ENCODE data around the gene SLC7A11.

SLC7A11 gene

DNA sequence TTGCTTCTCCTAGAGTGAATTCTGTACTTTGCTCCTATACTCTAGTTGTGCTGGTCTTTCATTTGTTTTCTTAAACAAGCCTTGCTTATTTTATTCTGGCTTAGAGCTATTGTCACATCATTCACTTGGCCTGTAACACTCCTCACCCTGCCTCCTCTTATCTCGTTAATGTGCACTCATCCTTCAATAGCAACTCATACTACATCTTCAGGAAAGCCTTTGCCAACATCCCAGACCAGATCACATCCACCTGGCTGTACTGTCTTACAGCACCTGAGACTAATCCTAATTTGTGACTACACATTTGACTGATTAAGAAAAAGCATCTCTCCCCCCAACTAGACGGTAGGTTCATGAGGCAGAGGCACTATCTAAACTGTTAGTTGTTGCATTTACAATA lies 80.8 kb downstream of the SLC7A11 start:
- FAIRE-seq: no peak

DNA sequence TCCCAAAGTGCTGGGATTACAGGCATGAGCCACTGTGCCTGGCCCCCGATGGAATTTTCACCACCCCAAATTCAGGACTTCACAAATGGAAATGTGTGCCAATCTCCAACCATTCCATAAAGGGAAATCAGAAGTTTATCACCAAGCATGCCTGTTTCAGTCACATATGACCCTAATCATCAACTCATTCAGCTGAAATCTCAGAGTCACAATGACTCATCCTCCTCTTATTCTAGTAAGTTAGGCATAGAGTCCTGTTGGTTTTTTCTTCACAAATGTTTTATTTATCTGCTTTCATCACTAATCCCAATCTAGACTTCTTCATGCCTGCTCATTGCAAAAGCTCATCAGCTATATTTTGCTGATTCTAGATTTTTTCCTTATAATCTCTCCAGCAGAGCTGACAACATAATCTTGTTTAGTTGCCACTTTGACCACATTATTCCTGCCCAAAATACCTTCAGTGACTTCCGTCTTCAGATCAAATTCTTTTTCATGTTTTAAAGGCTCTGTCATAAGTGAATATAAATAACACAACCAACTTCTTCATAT lies 83.3 kb downstream of the SLC7A11 start:
- FAIRE-seq: no peak

DNA sequence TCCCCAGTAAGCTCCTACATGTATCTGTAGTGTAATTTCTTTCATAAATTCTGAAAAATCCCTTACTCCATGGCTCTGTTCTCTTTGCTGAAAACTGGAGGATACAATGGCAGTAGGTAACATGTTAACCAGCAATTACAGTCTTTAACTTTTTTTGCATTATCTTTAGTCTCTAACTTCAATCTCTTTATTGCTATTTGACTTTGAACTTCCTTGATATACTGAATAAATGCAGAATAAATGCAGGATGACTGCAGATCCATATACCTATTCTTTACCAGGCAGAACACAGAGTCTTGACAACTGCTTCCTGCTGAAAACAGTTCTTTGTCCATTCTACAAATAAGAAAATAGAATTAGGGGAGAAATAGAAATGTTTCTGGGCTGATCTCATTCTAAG lies 101.3 kb downstream of the SLC7A11 start:
- no peak for FAIRE-seq

DNA sequence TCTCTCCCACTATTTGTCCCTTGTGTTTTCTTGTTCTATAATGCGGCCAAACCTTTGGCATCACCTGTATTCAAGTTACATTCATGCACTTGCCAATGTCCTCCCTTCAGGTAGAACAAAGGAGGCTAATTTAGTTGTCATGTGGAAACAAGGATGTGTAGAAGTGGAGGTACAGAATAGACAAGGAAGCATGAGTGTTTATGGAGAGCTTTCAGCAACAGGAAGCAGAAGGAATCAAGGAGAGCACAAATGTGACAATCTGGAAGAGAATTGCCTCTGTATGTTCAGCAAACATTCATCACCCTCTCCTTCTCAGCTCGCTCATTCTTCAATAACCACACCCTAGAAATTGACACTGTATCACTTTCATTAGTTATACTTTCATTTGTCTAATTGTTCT lies 103.4 kb downstream of the SLC7A11 start:
- FAIRE-seq: no peak

DNA sequence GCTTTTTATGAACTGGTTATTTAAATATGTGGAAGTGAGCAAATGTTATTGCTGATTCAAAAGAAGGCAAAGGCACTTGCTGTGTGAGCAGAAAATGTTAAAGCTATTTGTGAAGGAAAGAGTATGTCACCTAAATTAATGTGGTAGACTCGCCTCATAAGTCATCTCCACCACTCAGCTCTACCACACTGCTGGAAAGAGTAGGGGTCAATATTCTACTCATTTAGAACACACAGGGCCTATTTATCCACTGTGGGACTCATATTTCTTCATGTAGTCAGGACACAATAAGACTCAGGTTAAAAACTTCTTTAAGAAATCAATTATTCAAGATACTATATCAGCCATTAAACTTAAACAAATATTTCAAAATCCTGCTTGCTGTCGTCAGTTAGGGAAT lies 106.5 kb downstream of the SLC7A11 start:
- no peak for FAIRE-seq

DNA sequence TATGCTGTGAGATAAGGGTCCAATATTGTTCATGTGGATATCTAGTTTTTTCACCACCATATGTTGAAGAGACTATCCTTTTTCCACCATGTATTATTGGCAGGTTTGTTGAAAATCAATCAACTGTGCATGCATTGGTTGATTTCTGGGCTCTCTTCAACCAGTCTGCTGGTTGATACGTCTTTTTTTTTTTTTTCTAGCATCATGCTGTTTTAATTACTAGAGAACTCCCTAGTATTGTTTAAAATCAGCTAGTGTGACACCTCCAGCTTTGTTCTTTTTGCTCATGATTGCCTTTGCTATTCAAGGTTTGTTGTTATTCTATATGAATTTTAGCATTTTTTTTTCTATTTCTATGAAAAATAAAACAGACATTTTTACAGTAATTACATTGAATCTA lies 123.9 kb downstream of the SLC7A11 start:
- FAIRE-seq: no peak

GRCh38 chr4:138115053-138115452 lies 127.1 kb downstream of the SLC7A11 start:
- no peak for FAIRE-seq

- no peak for FAIRE-seq
These were observed 127.7 kb downstream of the SLC7A11 start for GRCh38 chr4:138114434-138114833.

All from endometrium (tissue), 2 donors.